ENCODE data around the gene RAPGEF4. TPM values are rescaled to one million over a fixed set of nuclear protein-coding genes. Genes with fewer than 3 reads are reported as not detected.

The RAPGEF4 gene
- total RNA-seq, 4 donors from 2014 or later, result 2.5 to 7.9 (median 4.6) TPM

DNA sequence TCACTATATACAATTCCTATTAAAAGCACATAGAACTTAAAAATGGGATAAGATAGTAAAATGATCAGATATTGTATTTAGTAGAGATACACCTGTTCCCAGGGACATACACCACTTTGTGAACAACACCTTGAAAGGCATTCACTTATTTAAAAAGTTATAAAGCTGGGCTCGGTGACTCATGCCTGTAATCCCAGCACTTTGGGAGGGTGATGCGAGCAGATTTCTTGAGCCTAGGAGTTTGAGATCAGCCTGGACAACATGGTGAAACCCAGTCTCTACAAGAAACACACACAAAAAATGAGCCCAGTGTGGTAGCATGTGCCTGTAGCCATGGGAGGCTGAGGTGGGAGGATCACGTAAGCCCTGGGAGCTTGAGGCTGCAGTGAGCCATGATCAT is 90.9 kb downstream of the RAPGEF4 start:
- no peaks in the 10 kb centered on the region for H3K4me1 ChIP-seq
- 75 to 95% methylated on average over 3 of the region's 3 CpGs for WGBS, 2 donors (ENCODE audit: low coverage in 1 of 2)
- no peak for ATAC-seq
- no peaks in the 10 kb centered on the region for H3K27me3 ChIP-seq
- H3K9me3 ChIP-seq, result no peaks in the 10 kb centered on the region
- no peak overlapping the region for H3K27ac ChIP-seq
- TF ChIP-seq EP300 (IDR thresholded peaks at IDR 0.05), result no peak
- TF ChIP-seq, protein P1, sequence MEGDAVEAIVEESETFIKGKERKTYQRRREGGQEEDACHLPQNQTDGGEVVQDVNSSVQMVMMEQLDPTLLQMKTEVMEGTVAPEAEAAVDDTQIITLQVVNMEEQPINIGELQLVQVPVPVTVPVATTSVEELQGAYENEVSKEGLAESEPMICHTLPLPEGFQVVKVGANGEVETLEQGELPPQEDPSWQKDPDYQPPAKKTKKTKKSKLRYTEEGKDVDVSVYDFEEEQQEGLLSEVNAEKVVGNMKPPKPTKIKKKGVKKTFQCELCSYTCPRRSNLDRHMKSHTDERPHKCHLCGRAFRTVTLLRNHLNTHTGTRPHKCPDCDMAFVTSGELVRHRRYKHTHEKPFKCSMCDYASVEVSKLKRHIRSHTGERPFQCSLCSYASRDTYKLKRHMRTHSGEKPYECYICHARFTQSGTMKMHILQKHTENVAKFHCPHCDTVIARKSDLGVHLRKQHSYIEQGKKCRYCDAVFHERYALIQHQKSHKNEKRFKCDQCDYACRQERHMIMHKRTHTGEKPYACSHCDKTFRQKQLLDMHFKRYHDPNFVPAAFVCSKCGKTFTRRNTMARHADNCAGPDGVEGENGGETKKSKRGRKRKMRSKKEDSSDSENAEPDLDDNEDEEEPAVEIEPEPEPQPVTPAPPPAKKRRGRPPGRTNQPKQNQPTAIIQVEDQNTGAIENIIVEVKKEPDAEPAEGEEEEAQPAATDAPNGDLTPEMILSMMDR (IDR thresholded peaks at IDR 0.05), result no peak
- no peak for TF ChIP-seq POLR2AphosphoS5 (IDR thresholded peaks at IDR 0.05)
- no peak for TF ChIP-seq POLR2A (IDR thresholded peaks at IDR 0.05)
- H3K36me3 ChIP-seq, result no peaks in the 10 kb centered on the region
- H3K4me3 ChIP-seq, result no peak overlapping the region

DNA sequence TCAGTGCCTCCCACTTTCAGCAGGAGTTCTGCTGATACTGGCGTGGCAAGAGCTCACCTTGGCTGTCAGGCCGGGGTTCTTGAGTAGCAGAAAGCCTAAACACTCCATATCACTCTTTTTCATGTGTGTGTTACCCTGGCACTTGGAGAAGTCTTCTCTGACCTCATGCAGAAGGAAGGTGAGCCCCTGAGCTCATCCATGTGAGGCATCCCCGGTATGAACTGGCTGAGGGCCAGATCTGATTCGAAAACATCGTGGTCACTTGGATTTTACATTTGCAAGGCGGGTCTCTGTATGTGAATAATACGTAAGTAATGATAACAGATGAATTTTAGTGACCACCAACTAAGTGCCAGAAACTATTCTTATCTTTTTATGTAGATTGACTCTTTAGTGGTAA is 93.6 kb downstream of the RAPGEF4 start:
- no peak for ATAC-seq
- Histone ChIP-seq H3K9me3 (no peaks in the 10 kb centered on the region), H3K36me3 (no peaks in the 10 kb centered on the region), H3K27me3 (no peaks in the 10 kb centered on the region), H3K4me1 (no peaks in the 10 kb centered on the region), H3K27ac (no peak overlapping the region), H3K4me3 (no peak overlapping the region)
- 71 to 75% methylated on average over 5 to 7 of the region's 7 CpGs for WGBS, 2 donors (ENCODE audit: low coverage in 1 of 2)
- TF ChIP-seq, protein P1 (IDR thresholded peaks at IDR 0.05), result no peak
- no peak for TF ChIP-seq POLR2AphosphoS5 (IDR thresholded peaks at IDR 0.05)
- TF ChIP-seq POLR2A (IDR thresholded peaks at IDR 0.05), result no peak
- TF ChIP-seq EP300 (IDR thresholded peaks at IDR 0.05), result no peak

DNA sequence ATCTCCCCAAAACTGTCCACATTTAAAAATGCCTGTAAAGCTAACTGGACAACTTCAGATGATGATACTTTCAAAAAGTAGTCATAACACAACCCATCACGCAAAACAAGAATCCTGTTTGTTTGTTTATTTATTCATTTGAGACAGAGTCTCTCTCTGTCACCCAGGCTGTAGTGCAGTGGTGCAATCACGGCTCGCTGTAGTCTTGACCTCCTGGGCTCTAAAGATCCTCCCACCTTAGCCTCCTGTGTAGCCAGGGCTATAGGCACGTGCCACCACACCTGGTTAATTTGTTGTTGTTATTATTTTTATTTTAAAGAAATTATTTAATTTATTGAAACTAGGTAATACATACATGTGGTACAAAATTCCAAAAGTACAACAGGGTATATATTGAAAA is 94.8 kb downstream of the RAPGEF4 start:
- Histone ChIP-seq H3K4me3 (no peak overlapping the region), H3K27me3 (no peaks in the 10 kb centered on the region), H3K9me3 (no peaks in the 10 kb centered on the region), H3K27ac (no peak overlapping the region), H3K36me3 (no peaks in the 10 kb centered on the region), H3K4me1 (no peaks in the 10 kb centered on the region)
- 82 to 93% methylated on average over 4 of the region's 4 CpGs for WGBS, 2 donors (ENCODE audit: low coverage in 1 of 2)
- no peak for ATAC-seq
- TF ChIP-seq EP300 (IDR thresholded peaks at IDR 0.05) (no peak), POLR2AphosphoS5 (IDR thresholded peaks at IDR 0.05) (no peak), POLR2A (IDR thresholded peaks at IDR 0.05) (no peak)
- TF ChIP-seq, protein P1 (IDR thresholded peaks at IDR 0.05), result no peak

DNA sequence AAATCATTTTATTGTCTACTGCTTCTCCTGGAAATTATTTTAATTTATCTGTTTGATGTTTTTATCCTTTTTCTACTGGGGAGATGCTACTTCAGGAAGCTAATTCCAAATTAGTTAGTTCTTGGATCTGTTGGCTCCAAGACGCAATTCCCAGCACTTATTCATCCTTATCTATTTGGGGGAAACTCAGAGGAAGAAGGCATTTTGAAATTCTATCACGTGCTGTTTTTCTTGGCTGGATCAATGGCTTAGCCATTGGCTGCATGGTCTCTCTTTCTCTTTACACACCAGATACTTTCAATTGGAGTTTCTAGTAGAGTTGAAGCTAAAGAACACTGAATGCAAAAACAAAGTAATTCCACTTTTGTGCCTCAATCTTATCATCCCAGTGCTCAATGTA is 98.3 kb downstream of the RAPGEF4 start:
- ATAC-seq, result no peak
- H3K27ac ChIP-seq, result no peak overlapping the region

DNA sequence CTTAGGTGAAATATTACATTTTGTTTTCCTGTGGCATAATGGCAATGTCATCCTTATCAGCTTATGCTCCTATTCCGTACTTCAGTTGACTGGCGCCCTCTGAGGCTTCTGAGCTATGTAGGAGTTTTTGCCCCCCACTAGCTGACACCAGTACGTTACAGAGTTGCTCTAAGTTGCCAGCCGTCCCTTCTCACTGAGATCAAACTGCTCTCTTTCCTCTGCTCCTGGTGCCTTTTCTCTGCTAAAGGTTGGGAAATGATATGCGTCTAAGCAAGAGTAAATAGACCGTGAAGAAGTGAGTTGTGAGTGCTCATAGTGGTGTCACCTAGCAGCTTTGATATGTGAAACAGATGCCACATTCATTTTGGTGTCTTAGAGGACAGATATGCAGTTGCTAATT is 99.2 kb downstream of the RAPGEF4 start:
- ATAC-seq, result no peak
- Histone ChIP-seq H3K27ac (no peak overlapping the region), H3K9me3 (no peaks in the 10 kb centered on the region), H3K27me3 (no peaks in the 10 kb centered on the region), H3K36me3 (no peaks in the 10 kb centered on the region), H3K4me3 (no peak overlapping the region), H3K4me1 (no peaks in the 10 kb centered on the region)
- 52 to 60% methylated on average over 3 to 5 of the region's 6 CpGs for WGBS, 2 donors (ENCODE audit: low coverage in 1 of 2)
- TF ChIP-seq POLR2AphosphoS5 (IDR thresholded peaks at IDR 0.05) (no peak), EP300 (IDR thresholded peaks at IDR 0.05) (no peak), POLR2A (IDR thresholded peaks at IDR 0.05) (no peak)
- TF ChIP-seq, protein P1 (IDR thresholded peaks at IDR 0.05), result no peak

More for the DNA sequence above, 98.3 kb downstream of the RAPGEF4 start:
- Histone ChIP-seq H3K36me3 (no peaks in the 10 kb centered on the region), H3K4me3 (no peak overlapping the region), H3K9me3 (no peaks in the 10 kb centered on the region), H3K4me1 (no peaks in the 10 kb centered on the region), H3K27me3 (no peaks in the 10 kb centered on the region)
- TF ChIP-seq, protein P1 (IDR thresholded peaks at IDR 0.05), result no peak
- WGBS, 2 donors (ENCODE audit: low coverage in 1 of 2), result 37 to 45% methylated on average over 2 of the region's 2 CpGs

Data from gastroesophageal sphincter (tissue), 4 donors.